ENCODE measurements around the gene NHLRC4. TPM values are rescaled to one million over a fixed set of nuclear protein-coding genes. Genes with fewer than 3 reads are reported as not detected.

The NHLRC4 gene
- total and polyA plus RNA-seq, 2 of the 13 experiments (the other 11 are each of a cell fraction or from before 2014, with no cell fraction given): 0.40 to 0.59 TPM

DNA sequence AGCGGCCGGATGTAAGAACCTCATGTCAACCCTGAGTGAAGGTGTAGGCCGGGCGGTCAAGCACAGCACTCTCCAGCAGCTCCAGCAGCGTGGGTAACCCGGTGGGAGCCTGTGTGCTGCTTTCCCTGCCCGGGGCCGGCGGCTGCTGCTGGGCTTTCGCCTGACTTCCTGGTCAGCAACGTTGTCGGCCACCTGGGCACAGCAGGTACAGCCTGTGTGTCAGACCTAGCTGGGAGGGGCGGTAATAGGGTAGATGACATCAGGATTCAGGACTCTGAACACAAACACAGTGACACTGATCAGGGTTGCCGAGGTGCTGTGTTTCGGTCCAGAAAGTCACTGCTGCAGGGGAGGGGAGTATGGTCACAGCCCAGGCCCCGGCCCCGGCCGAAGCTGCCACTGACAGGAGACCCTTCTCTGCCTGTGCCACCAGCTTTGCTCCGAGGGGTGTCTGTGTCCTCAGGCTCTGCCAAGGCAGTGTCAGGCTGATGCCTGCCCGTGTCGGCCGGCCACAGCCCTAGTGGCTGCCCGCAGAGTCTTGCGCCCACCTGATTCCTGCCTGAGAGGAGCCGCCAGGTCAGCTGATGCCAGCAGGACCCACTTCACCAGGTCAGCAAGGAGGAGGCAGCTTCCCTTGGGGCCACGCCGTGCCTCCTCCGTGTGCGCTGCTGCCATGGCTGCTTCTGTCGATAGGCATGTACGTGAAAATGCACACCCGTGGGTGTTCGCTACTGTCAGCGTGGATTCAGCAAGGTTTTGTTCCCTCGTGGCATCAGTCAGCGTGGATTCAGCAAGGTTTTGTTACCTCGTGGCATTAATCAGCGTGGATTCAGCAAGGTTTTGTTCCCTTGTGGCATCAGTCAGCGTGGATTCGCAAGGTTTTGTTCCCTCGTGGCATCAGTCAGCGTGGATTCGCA is 32.3 kb downstream of the NHLRC4 start:
- no peaks in the 10 kb centered on the region for H3K9me3 ChIP-seq (ENCODE audit: low read length)
- no peak overlapping the region for H3K4me3 ChIP-seq (replicated peaks in 1 of 3; ENCODE audit: insufficient read depth in 1 of 3, low read depth in 2 of 3, low read length in 3 of 3)
- ChIA-PET CTCF (ENCODE audit: low intra/inter-chr PET ratio, low total read pairs) (no interaction called here), POLR2A (interaction anchor here (1.0 kb wide), 1 partner anchor 11 kb away, joined by 3 read pairs; no protein-coding TSS in a partner anchor)
- no peak overlapping the region for H3K4me2 ChIP-seq (ENCODE audit: low read depth, low read length)
- no peak overlapping the region for H3K9ac ChIP-seq (ENCODE audit: insufficient read depth, low read depth, low read length)
- TF ChIP-seq ZNF3 (CRISPR knock-in tag; IDR thresholded peaks at IDR 0.05): no peak
- no peak for TF ChIP-seq TGIF2 (CRISPR knock-in tag; IDR thresholded peaks at IDR 0.05)
- peak; percentile 44 for TF ChIP-seq AGO2 (optimal IDR thresholded peaks at IDR 0.05; ENCODE audit: low read depth, low read length)
- no peak for TF ChIP-seq ARNT (IDR thresholded peaks at IDR 0.05)
- no peak for TF ChIP-seq ZNF747 (CRISPR knock-in tag; IDR thresholded peaks at IDR 0.05; ENCODE audit: borderline replicate concordance)
- TF ChIP-seq TEAD2 (CRISPR knock-in tag; IDR thresholded peaks at IDR 0.05): no peak
- no peak for TF ChIP-seq TCF7 (IDR thresholded peaks at IDR 0.05; ENCODE audit: low read depth)
- H3K79me2 ChIP-seq (ENCODE audit: insufficient read depth, low read length): peaks cover 17% of the 10 kb centered on the region
- no peak overlapping the region for H3K27ac ChIP-seq (ENCODE audit: extremely low read length, insufficient read depth, low read length)
- no peak overlapping the region for H2AFZ ChIP-seq (ENCODE audit: low read length)
- no peaks in the 10 kb centered on the region for H4K20me1 ChIP-seq (ENCODE audit: insufficient read depth, low read length)
- intact Hi-C loops (cut with micrococcal nuclease; ENCODE audit: unreplicated experiment) (no loop called here), in situ Hi-C loops (cut with HindIII; ENCODE audit: extremely low pct_ligation_motif_present, low pct_unique_long_range_greater_than_20kb) (no loop called here)
- 97% methylated on average over 26 of the region's 43 CpGs for WGBS (ENCODE audit: low lambda C conversion rate)
- H3K4me1 ChIP-seq (ENCODE audit: insufficient read depth, low read length): no peaks in the 10 kb centered on the region; the same call in 1 of the 2 replicates
- DNase-seq (ENCODE audit: low spot score): no peak
- H3K27me3 ChIP-seq (ENCODE audit: control insufficient read depth in 1 of 2, insufficient read depth in 2 of 2, low read length in 2 of 2): no peaks in the 10 kb centered on the region; a peak in 1 of 5 replicates
- no TSS peak for BruUV-seq (replicated peaks)
- FAIRE-seq: no peak
- no peak for ATAC-seq
- H3K36me3 ChIP-seq (replicated peaks in 1 of 2; ENCODE audit: control insufficient read depth in 1 of 2, insufficient read depth in 2 of 2, low read length in 2 of 2): peaks cover 6 to 14% of the 10 kb centered on the region in 2 experiments; a peak in 4 of 5 replicates

DNA sequence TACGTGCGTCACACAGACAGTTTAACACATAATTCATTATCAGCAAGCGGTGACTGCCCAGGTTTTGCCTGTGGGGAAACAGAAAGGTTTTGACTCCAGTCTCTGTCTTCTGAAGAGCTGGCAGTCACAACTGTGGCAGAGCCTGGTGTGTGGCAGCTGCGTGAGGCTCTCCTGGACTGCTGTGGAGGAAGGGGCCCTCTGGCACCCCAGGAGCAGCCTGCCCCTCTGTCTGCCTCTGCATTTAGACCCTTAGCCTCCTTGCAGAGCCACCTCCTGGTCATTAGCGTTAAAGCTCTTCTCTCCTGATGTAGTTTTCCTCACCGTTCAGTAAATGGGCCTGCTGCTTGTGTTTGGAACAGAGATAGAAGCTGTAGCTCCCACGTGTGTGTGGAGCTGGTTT is 34.0 kb downstream of the NHLRC4 start:
- ATAC-seq (peak; percentile 87), FAIRE-seq (peak; percentile 66), DNase-seq (ENCODE audit: low spot score) (peak; percentile 45)
- peaks cover 6 to 11% of the 10 kb centered on the region in 2 experiments; a peak in 4 of 5 replicates for H3K36me3 ChIP-seq (replicated peaks in 1 of 2; ENCODE audit: control insufficient read depth in 1 of 2, insufficient read depth in 2 of 2, low read length in 2 of 2)
- 51% methylated on average over 6 of the region's 7 CpGs for WGBS (ENCODE audit: low lambda C conversion rate)
- intact Hi-C loops (cut with micrococcal nuclease; ENCODE audit: unreplicated experiment) (no loop called here), in situ Hi-C loops (cut with HindIII; ENCODE audit: extremely low pct_ligation_motif_present, low pct_unique_long_range_greater_than_20kb) (no loop called here)
- H3K4me3 ChIP-seq (replicated peaks in 1 of 3; ENCODE audit: insufficient read depth in 1 of 3, low read depth in 2 of 3, low read length in 3 of 3): no peak overlapping the region
- CTCF ChIA-PET (ENCODE audit: low intra/inter-chr PET ratio, low total read pairs): interaction anchor here (1.5 kb wide), 1 partner anchor 22 kb away, joined by 8 read pairs; no protein-coding TSS in a partner anchor
- H3K4me2 ChIP-seq (ENCODE audit: low read depth, low read length): no peak overlapping the region
- no peaks in the 10 kb centered on the region for H4K20me1 ChIP-seq (ENCODE audit: insufficient read depth, low read length)
- H3K27me3 ChIP-seq (ENCODE audit: control insufficient read depth in 1 of 2, insufficient read depth in 2 of 2, low read length in 2 of 2): no peaks in the 10 kb centered on the region; a peak in 1 of 5 replicates
- H2AFZ ChIP-seq (ENCODE audit: low read length): no peak overlapping the region
- BruUV-seq (replicated peaks): no TSS peak
- POLR2A ChIA-PET: no interaction called here
- H3K9me3 ChIP-seq (ENCODE audit: low read length): no peaks in the 10 kb centered on the region
- no peak overlapping the region for H3K27ac ChIP-seq (ENCODE audit: extremely low read length, insufficient read depth, low read length)
- no peak overlapping the region for H3K9ac ChIP-seq (ENCODE audit: insufficient read depth, low read depth, low read length)
- H3K79me2 ChIP-seq (ENCODE audit: insufficient read depth, low read length): peaks cover 16% of the 10 kb centered on the region
- H3K4me1 ChIP-seq (ENCODE audit: insufficient read depth, low read length): no peaks in the 10 kb centered on the region
- TF ChIP-seq, protein P1, sequence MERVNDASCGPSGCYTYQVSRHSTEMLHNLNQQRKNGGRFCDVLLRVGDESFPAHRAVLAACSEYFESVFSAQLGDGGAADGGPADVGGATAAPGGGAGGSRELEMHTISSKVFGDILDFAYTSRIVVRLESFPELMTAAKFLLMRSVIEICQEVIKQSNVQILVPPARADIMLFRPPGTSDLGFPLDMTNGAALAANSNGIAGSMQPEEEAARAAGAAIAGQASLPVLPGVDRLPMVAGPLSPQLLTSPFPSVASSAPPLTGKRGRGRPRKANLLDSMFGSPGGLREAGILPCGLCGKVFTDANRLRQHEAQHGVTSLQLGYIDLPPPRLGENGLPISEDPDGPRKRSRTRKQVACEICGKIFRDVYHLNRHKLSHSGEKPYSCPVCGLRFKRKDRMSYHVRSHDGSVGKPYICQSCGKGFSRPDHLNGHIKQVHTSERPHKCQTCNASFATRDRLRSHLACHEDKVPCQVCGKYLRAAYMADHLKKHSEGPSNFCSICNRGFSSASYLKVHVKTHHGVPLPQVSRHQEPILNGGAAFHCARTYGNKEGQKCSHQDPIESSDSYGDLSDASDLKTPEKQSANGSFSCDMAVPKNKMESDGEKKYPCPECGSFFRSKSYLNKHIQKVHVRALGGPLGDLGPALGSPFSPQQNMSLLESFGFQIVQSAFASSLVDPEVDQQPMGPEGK (CRISPR knock-in tag; IDR thresholded peaks at IDR 0.05): 0 out of 2 replicates have a peak, but pooled peaks have one; percentile 22
- TF ChIP-seq TGIF2 (CRISPR knock-in tag; IDR thresholded peaks at IDR 0.05): no peak
- peak; percentile 16 for TF ChIP-seq XRCC5 (optimal IDR thresholded peaks at IDR 0.05; ENCODE audit: low read length)
- no peak for TF ChIP-seq HIVEP1 (CRISPR knock-in tag; IDR thresholded peaks at IDR 0.05)
- TF ChIP-seq, protein P2, sequence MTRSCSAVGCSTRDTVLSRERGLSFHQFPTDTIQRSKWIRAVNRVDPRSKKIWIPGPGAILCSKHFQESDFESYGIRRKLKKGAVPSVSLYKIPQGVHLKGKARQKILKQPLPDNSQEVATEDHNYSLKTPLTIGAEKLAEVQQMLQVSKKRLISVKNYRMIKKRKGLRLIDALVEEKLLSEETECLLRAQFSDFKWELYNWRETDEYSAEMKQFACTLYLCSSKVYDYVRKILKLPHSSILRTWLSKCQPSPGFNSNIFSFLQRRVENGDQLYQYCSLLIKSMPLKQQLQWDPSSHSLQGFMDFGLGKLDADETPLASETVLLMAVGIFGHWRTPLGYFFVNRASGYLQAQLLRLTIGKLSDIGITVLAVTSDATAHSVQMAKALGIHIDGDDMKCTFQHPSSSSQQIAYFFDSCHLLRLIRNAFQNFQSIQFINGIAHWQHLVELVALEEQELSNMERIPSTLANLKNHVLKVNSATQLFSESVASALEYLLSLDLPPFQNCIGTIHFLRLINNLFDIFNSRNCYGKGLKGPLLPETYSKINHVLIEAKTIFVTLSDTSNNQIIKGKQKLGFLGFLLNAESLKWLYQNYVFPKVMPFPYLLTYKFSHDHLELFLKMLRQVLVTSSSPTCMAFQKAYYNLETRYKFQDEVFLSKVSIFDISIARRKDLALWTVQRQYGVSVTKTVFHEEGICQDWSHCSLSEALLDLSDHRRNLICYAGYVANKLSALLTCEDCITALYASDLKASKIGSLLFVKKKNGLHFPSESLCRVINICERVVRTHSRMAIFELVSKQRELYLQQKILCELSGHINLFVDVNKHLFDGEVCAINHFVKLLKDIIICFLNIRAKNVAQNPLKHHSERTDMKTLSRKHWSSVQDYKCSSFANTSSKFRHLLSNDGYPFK (CRISPR knock-in tag; IDR thresholded peaks at IDR 0.05; ENCODE audit: borderline replicate concordance): no peak
- TF ChIP-seq U2AF2 (IDR thresholded peaks at IDR 0.05; ENCODE audit: low read depth, low read length): no peak
- TF ChIP-seq SMC3 (IDR thresholded peaks at IDR 0.05; ENCODE audit: low read length): peak; percentile 46; the same call in 1 of the 2 replicates
